OCI-LY3 (cell line): ENCODE measurements around the gene PIEZO1.

ENCODE experiments used
- H2AFZ ChIP-seq: fragments of 200-600, 300-600 bp; shearing (Covaris generic); 2 replicates; pipeline ENCODE4 v1.6.0; 2014; ENCODE audit warnings: antibody characterized with exemption, low read depth, low read length
- H3K27ac ChIP-seq: fragments of 200-600, 300-600 bp; sonication (generic); 2 replicates; pipeline ENCODE4 v1.5.1; 2014; ENCODE audit warnings: mild to moderate bottlenecking, low read length, moderate library complexity, mixed read lengths
- H3K27me3 ChIP-seq: fragments of 200-600, 300-600 bp; sonication (generic); 2 replicates; pipeline ENCODE4 v1.6.1; 2014; ENCODE audit warnings: low read depth, low read length, mixed read lengths
- H3K36me3 ChIP-seq: fragments of 200-600, 300-600 bp; sonication (generic); replicated peaks from 2 replicates; pipeline ENCODE3; 2014; ENCODE audit warnings: low read depth, low read length, mixed read lengths
- H3K4me1 ChIP-seq: fragments of 300-600, 200-600 bp; sonication (generic); 2 replicates; pipeline ENCODE4 v1.6.1; 2014; ENCODE audit warnings: low read length, mixed read lengths
- H3K4me2 ChIP-seq: fragments of 200-600, 300-600 bp; sonication (generic); 2 replicates; pipeline ENCODE4 v1.6.1; 2014; ENCODE audit warnings: low read length, mixed read lengths
- H3K4me3 ChIP-seq: fragments of 300-600, 200-600 bp; sonication (generic); 2 replicates; pipeline ENCODE4 v1.5.1; 2014; ENCODE audit warnings: antibody characterized with exemption, mild to moderate bottlenecking, low read length, moderate library complexity
- H3K79me2 ChIP-seq: fragments of 300-600, 200-600 bp; shearing (Covaris generic); 2 replicates; pipeline ENCODE4 v1.6.1; 2014; ENCODE audit warnings: mild to moderate bottlenecking, low read length, mixed read lengths
- H3K9ac ChIP-seq: fragments of 300-600, 200-600 bp; shearing (Covaris generic); 2 replicates; pipeline ENCODE4 v1.6.0; 2014; ENCODE audit warnings: mild to moderate bottlenecking, low read length, moderate library complexity
- H3K9me3 ChIP-seq: fragments of 200-600, 300-600 bp; shearing (Covaris generic); 2 replicates; pipeline ENCODE4 v1.6.1; 2014; ENCODE audit warnings: low read length, mixed read lengths; ENCODE audit not compliant: insufficient read depth
- H4K20me1 ChIP-seq: fragments of 200-600, 300-600 bp; sonication (generic); 2 replicates; pipeline ENCODE4 v1.6.1; 2016; ENCODE audit warnings: low read length, mixed read lengths; ENCODE audit not compliant: insufficient read depth
- CTCF ChIP-seq: fragments of 200-600, 300-600 bp; sonication (generic); IDR thresholded peaks from 2 replicates; pipeline ENCODE4 v1.5.1; 2014; ENCODE audit warnings: antibody characterized with exemption, low read length, low read depth
- EZH2phosphoT487 ChIP-seq: fragments of 200-600 bp; shearing (Covaris generic); IDR thresholded peaks from 2 replicates; pipeline ENCODE4 v1.6.1; 2018; ENCODE audit warnings: antibody characterized with exemption, mixed run types, low read depth

Gene PIEZO1

GRCh38 chr16:88775825-88776224 is 9.2 kb downstream of the PIEZO1 start:
- no peak overlapping the region for H3K4me3 ChIP-seq
- H3K4me1 ChIP-seq: peaks cover 3% of the 10 kb centered on the region
- H3K4me2 ChIP-seq: no peak overlapping the region
- H2AFZ ChIP-seq: no peak overlapping the region
- H3K27ac ChIP-seq: no peak overlapping the region
- no peak overlapping the region for H3K9ac ChIP-seq
- 0 out of 2 replicates have a peak, but pooled peaks cover 4% of the 10 kb centered on the region for H4K20me1 ChIP-seq
- H3K36me3 ChIP-seq: no peaks in the 10 kb centered on the region
- no peaks in the 10 kb centered on the region for H3K9me3 ChIP-seq
- H3K27me3 ChIP-seq: no peaks in the 10 kb centered on the region
- peaks cover 21% of the 10 kb centered on the region for H3K79me2 ChIP-seq
- TF ChIP-seq EZH2phosphoT487 (no peak), CTCF (no peak)

- H3K79me2 ChIP-seq: peaks cover 10% of the 10 kb centered on the region
- TF ChIP-seq EZH2phosphoT487 (no peak), CTCF (no peak)
- no peaks in the 10 kb centered on the region for H3K36me3 ChIP-seq
- no peak overlapping the region for H3K9ac ChIP-seq
- no peak overlapping the region for H3K4me3 ChIP-seq
- 0 out of 2 replicates have a peak, but pooled peaks cover 4% of the 10 kb centered on the region for H4K20me1 ChIP-seq
- H3K4me1 ChIP-seq: peaks cover 5% of the 10 kb centered on the region
- no peaks in the 10 kb centered on the region for H3K27me3 ChIP-seq
- H2AFZ ChIP-seq: no peak overlapping the region
- no peak overlapping the region for H3K4me2 ChIP-seq
- no peak overlapping the region for H3K27ac ChIP-seq
- H3K9me3 ChIP-seq: no peaks in the 10 kb centered on the region
Measured at GRCh38 chr16:88774544-88775393, 10.3 kb downstream of the PIEZO1 start.

GRCh38 chr16:88773812-88774291 is 11.2 kb downstream of the PIEZO1 start:
- H3K4me1 ChIP-seq: peaks cover 6% of the 10 kb centered on the region
- peaks cover 5% of the 10 kb centered on the region; the same call in 1 of the 2 replicates for H3K79me2 ChIP-seq
- H3K27me3 ChIP-seq: no peaks in the 10 kb centered on the region
- H3K9me3 ChIP-seq: no peaks in the 10 kb centered on the region
- no peak for TF ChIP-seq CTCF
- no peak for TF ChIP-seq EZH2phosphoT487
- H2AFZ ChIP-seq: no peak overlapping the region
- H3K4me3 ChIP-seq: no peak overlapping the region
- no peak overlapping the region for H3K4me2 ChIP-seq
- H3K9ac ChIP-seq: no peak overlapping the region
- no peaks in the 10 kb centered on the region for H3K36me3 ChIP-seq
- 0 out of 2 replicates have a peak, but pooled peaks cover 4% of the 10 kb centered on the region for H4K20me1 ChIP-seq
- H3K27ac ChIP-seq: no peak overlapping the region
